Gastrocnemius medialis (tissue), 4 donors: ENCODE results near the gene KCNJ10. TPM values are rescaled to one million over a fixed set of nuclear protein-coding genes. Genes with fewer than 3 reads are reported as not detected.

Experiments
- ATAC-seq, 2 donors: fragments of 150-250 bp; one replicate each; pipeline ENCODE4 v1.9.1; 2016
- DNase-seq, 2 donors: peaks; one replicate each; pipeline ENCODE4 v3.0.0-alpha.2; 2019
- H3K27ac ChIP-seq, 4 donors: fragments of 200-600 bp; sonication (generic); 1 replicate in 1 of 4; 2 replicates in 3 of 4; pipeline ENCODE4 v1.5.1; 2016 to 2018; ENCODE audit warnings: mild to moderate bottlenecking in 2 of 4, moderate library complexity in 1 of 4
- H3K27me3 ChIP-seq, 3 donors: fragments of 200-600 bp; sonication (generic) in 2 of 3; 1 replicate in 1 of 3; 2 replicates in 2 of 3; pipeline versions ENCODE4 v1.5.1 to v1.6.0; 2016 to 2019; ENCODE audit warnings: mild to moderate bottlenecking in 1 of 3, moderate library complexity in 1 of 3
- H3K36me3 ChIP-seq, 2 donors: fragments of 200-600 bp; sonication (generic) in 1 of 2; one replicate each; pipeline ENCODE4 v1.5.1; 2017 to 2018
- H3K4me1 ChIP-seq, 2 donors: fragments of 200-600 bp; sonication (generic) in 1 of 2; one replicate each; pipeline ENCODE4 v1.5.1; 2016 to 2017; ENCODE audit warnings: mild to moderate bottlenecking in 2 of 2
- H3K4me3 ChIP-seq, 4 donors: fragments of 200-600 bp; sonication (generic) in 3 of 4; 1 replicate in 1 of 4; 2 replicates in 3 of 4; pipeline ENCODE4 v1.5.1; 2016 to 2019; ENCODE audit warnings: mild to moderate bottlenecking in 2 of 4
- H3K9me3 ChIP-seq, 3 donors: fragments of 200-600 bp; sonication (generic) in 2 of 3; 1 replicate in 1 of 3; 2 replicates in 2 of 3; pipeline ENCODE4 v1.5.1; 2016 to 2019
- POLR2A ChIP-seq, 2 donors: fragments of 450-650 bp; IDR thresholded peaks; one replicate each; pipeline ENCODE4 v1.6.1; 2017; ENCODE audit warnings: antibody characterized with exemption in 2 of 2, mild to moderate bottlenecking in 2 of 2, moderate library complexity in 2 of 2
- in situ Hi-C, 4 donors: fragments of 200-750 bp; cut with MboI; loops; one replicate each; pipeline versions ENCODE4 v1.15.0 to v1.8.0; 2017; ENCODE audit warnings: low sequenced_read_pairs in 4 of 4
- intact Hi-C: fragments of 100-400 bp; cut with DNase I; formaldehyde crosslinking; loops from one replicate; pipeline ENCODE4 v1.15.1; 2023; ENCODE audit warnings: low total_unique reads
- total RNA-seq, 4 donors: library from RNA; depleted of rRNA; stranded (reverse); fragments of >200 nt; gene quantifications; one replicate each; pipeline versions ENCODE4 v1.1.0 to v1.2.3, GENCODE V29; 2016
- TF ChIP-seq, protein P1 (sequence below), 5 experiments: fragments of 450-650 bp in 3 of 5; fragments of 200-600 bp in 2 of 5; sonication (generic) in 2 of 5; IDR thresholded peaks in 4 of 5; conservative IDR thresholded peaks in 1 of 5; 1 replicate in 4 of 5; 2 replicates in 1 of 5; pipeline ENCODE4 v1.5.1; 2016 to 2019; ENCODE audit warnings: antibody characterized with exemption in 5 of 5, mild to moderate bottlenecking in 3 of 5, moderate library complexity in 3 of 5

KCNJ10 gene
- total RNA-seq, 4 donors from 2014 or later: not detected

DNA sequence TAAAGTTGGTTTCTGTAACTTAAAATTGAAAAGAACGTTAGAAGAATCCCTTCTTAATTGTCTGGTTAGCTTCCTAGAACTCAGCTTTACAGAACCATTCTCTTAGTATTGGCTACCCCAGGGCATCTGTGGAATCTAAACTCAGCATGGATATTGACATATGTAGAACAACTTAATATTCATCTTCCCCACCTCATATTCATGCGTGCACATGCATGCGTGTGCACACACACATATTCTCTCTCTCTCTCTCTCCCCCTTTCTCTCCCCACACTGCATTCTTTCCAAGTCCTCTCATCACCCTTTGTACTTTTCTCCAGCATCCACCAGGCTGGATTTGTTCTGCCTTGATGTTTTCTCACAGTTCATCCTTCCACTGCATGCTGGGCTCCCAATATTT, 51.6 kb downstream of the KCNJ10 start:
- intact Hi-C loops (no loop called here), in situ Hi-C loops (loop anchor here in 1 of 4 donors (25.0 kb wide), 1 partner anchor 231 kb away; the partner anchor contains the start of gene DUSP23)
- Histone ChIP-seq H3K36me3 (no peaks in the 10 kb centered on the region), H3K27me3 (no peaks in the 10 kb centered on the region), H3K9me3 (no peaks in the 10 kb centered on the region), H3K27ac (no peak overlapping the region), H3K4me3 (no peak overlapping the region), H3K4me1 (no peaks in the 10 kb centered on the region)
- no peak for DNase-seq
- TF ChIP-seq, protein P1, sequence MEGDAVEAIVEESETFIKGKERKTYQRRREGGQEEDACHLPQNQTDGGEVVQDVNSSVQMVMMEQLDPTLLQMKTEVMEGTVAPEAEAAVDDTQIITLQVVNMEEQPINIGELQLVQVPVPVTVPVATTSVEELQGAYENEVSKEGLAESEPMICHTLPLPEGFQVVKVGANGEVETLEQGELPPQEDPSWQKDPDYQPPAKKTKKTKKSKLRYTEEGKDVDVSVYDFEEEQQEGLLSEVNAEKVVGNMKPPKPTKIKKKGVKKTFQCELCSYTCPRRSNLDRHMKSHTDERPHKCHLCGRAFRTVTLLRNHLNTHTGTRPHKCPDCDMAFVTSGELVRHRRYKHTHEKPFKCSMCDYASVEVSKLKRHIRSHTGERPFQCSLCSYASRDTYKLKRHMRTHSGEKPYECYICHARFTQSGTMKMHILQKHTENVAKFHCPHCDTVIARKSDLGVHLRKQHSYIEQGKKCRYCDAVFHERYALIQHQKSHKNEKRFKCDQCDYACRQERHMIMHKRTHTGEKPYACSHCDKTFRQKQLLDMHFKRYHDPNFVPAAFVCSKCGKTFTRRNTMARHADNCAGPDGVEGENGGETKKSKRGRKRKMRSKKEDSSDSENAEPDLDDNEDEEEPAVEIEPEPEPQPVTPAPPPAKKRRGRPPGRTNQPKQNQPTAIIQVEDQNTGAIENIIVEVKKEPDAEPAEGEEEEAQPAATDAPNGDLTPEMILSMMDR (IDR thresholded peaks at IDR 0.05 in 4 of 5, conservative IDR thresholded peaks at IDR 0.05 in 1 of 5): no peak
- no peak for TF ChIP-seq POLR2A (IDR thresholded peaks at IDR 0.05)
- ATAC-seq: no peak

DNA sequence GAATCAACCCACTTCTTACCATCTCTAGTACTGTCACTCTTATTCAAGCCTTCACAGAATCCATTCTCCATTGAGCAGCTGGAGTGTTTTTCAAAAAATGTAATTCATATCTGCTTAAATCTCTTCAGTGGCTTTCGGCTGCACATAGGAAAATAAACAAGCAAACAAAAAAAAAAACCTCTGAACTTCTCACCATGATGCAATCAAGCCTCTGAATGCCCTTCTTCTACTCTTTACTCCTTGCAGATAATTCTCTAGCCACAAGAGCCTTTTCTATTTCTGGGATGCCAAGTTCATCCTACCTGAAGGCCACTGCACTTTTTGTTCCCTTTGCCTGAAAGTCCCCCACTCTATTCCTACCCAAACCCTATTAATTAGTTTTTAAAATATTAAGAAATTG, 52.4 kb downstream of the KCNJ10 start:
- Histone ChIP-seq H3K4me3 (no peak overlapping the region), H3K27ac (no peak overlapping the region), H3K36me3 (no peaks in the 10 kb centered on the region), H3K27me3 (no peaks in the 10 kb centered on the region), H3K9me3 (no peaks in the 10 kb centered on the region), H3K4me1 (no peaks in the 10 kb centered on the region)
- intact Hi-C loops (no loop called here), in situ Hi-C loops (loop anchor here in 1 of 4 donors (25.0 kb wide), 1 partner anchor 230 kb away; the partner anchor contains the start of gene DUSP23)
- no peak for DNase-seq
- TF ChIP-seq, protein P1 (IDR thresholded peaks at IDR 0.05 in 4 of 5, conservative IDR thresholded peaks at IDR 0.05 in 1 of 5): no peak
- no peak for TF ChIP-seq POLR2A (IDR thresholded peaks at IDR 0.05)
- ATAC-seq: no peak

DNA sequence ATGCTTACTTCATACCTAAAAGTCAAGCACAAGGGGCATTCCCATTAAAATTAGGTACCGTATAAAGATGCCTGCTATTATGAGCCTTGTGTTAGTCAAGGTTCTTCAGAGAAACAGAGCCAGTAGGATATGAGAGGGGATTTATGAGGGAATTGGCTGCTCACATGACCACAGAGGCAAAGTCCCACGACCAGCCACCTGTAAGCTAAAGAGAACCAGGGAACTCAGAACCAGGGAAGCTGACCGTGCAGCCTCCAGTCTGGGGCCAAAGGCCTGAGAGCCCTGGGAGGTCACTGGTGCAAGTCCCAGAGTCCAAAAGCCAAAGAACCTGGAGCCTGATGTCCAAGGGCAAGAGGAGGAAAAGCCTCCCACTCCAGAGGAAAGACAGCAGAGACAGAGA, 58.2 kb downstream of the KCNJ10 start:
- H3K27me3 ChIP-seq: no peaks in the 10 kb centered on the region
- TF ChIP-seq POLR2A (IDR thresholded peaks at IDR 0.05): no peak
- TF ChIP-seq, protein P1 (IDR thresholded peaks at IDR 0.05 in 4 of 5, conservative IDR thresholded peaks at IDR 0.05 in 1 of 5): no peak
- H3K36me3 ChIP-seq: no peaks in the 10 kb centered on the region
- no peak overlapping the region for H3K4me3 ChIP-seq
- in situ Hi-C loops (loop anchor here in 1 of 4 donors (25.0 kb wide), 1 partner anchor 224 kb away; the partner anchor contains the start of gene DUSP23), intact Hi-C loops (no loop called here)
- H3K9me3 ChIP-seq: no peaks in the 10 kb centered on the region
- no peaks in the 10 kb centered on the region for H3K4me1 ChIP-seq
- no peak overlapping the region for H3K27ac ChIP-seq
- ATAC-seq (no peak), DNase-seq (no peak)

DNA sequence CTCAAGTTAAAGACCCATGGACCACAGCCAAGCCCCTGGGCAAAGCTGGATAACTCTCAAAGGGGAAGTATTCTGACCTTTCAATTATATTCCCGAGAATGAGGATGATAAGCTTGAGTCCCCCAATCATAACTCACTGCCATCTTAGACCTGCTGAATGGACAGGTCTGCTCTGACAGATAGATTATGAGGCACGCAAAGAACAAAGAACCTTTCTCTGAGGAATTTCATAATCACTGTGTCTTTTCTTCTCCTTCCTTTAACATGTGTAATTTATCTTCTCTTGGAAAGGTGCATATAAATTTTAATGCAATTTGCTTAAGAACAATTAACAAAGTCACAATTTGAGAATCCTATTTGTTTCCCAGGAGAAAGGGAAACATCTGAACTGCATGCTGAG, 60.2 kb downstream of the KCNJ10 start:
- intact Hi-C loops: loop anchor here (5.0 kb wide), 1 partner anchor 212 kb away; no protein-coding TSS in a partner anchor
- Histone ChIP-seq H3K4me1 (no peaks in the 10 kb centered on the region), H3K27ac (no peak overlapping the region), H3K27me3 (no peaks in the 10 kb centered on the region), H3K9me3 (no peaks in the 10 kb centered on the region), H3K4me3 (no peak overlapping the region), H3K36me3 (no peaks in the 10 kb centered on the region)
- TF ChIP-seq POLR2A (IDR thresholded peaks at IDR 0.05): no peak
- TF ChIP-seq, protein P1 (IDR thresholded peaks at IDR 0.05 in 4 of 5, conservative IDR thresholded peaks at IDR 0.05 in 1 of 5): no peak
- ATAC-seq (no peak), DNase-seq (no peak)
- in situ Hi-C loops: loop anchor here (5.0 to 25.0 kb wide), 4 partner anchors 65 to 222 kb away; partner anchors contain the start of genes DUSP23 (in 1 of the 4) and IGSF9 (in 1 of the 4)
